HCT116 (cell line): Measurements from ENCODE around the gene SLC5A6.

Experiments
- EZH2 ChIP-seq: fragments of 200-600 bp; sonication (generic); IDR thresholded peaks from 2 replicates; pipeline ENCODE4 v1.6.1; 2017; ENCODE audit warnings: antibody characterized with exemption, mixed run types
- EZH2phosphoT487 ChIP-seq: fragments of 200-600 bp; IDR thresholded peaks from 2 replicates; pipeline ENCODE4 v1.6.1; 2018; ENCODE audit warnings: antibody characterized with exemption, borderline replicate concordance
- FOSL1 ChIP-seq: IDR thresholded peaks from 2 replicates; pipeline ENCODE4 v1.6.1; 2012; ENCODE audit warnings: low read depth
- POLR2A ChIP-seq: IDR thresholded peaks from 2 replicates; pipeline ENCODE4 v1.7.0; 2011; ENCODE audit warnings: borderline replicate concordance; ENCODE audit not compliant: insufficient read depth, insufficient read length; ENCODE audit errors: extremely low read depth
- POLR2AphosphoS5 ChIP-seq: IDR thresholded peaks from 2 replicates; pipeline ENCODE4 v1.6.1; 2011; ENCODE audit warnings: mild to moderate bottlenecking, low read depth, low read length, moderate library complexity
- SIN3A ChIP-seq: IDR thresholded peaks from 2 replicates; pipeline ENCODE4 v1.6.1; 2012; ENCODE audit warnings: low read depth
- SP1 ChIP-seq: IDR thresholded peaks from 2 replicates; pipeline ENCODE4 v1.6.1; 2012; ENCODE audit warnings: low read depth
- YY1 ChIP-seq: IDR thresholded peaks from 2 replicates; pipeline ENCODE4 v1.6.1; 2011; ENCODE audit warnings: low read length, low read depth, moderate library complexity, mild to moderate bottlenecking; ENCODE audit not compliant: insufficient replicate concordance; ENCODE audit errors: extremely low read depth
- ZFX ChIP-seq: fragments of 450-650 bp; IDR thresholded peaks from 2 replicates; pipeline ENCODE4 v1.6.1; 2017
- TF ChIP-seq, protein P1 (sequence below), 3 experiments: fragments of 200-600 bp in 1 of 3; sonication (generic) in 1 of 3; IDR thresholded peaks in 2 of 3; conservative IDR thresholded peaks in 1 of 3; 2 replicates each; pipeline ENCODE4 v1.5.1; 2012 to 2017; ENCODE audit warnings: low read depth in 2 of 3, low read length in 2 of 3, antibody characterized with exemption in 1 of 3, borderline replicate concordance in 1 of 3, control low read depth in 1 of 3, mild to moderate bottlenecking in 1 of 3, mixed read lengths in 1 of 3, mixed run types in 1 of 3, moderate library complexity in 1 of 3; ENCODE audit not compliant: insufficient read depth in 1 of 3

DNA sequence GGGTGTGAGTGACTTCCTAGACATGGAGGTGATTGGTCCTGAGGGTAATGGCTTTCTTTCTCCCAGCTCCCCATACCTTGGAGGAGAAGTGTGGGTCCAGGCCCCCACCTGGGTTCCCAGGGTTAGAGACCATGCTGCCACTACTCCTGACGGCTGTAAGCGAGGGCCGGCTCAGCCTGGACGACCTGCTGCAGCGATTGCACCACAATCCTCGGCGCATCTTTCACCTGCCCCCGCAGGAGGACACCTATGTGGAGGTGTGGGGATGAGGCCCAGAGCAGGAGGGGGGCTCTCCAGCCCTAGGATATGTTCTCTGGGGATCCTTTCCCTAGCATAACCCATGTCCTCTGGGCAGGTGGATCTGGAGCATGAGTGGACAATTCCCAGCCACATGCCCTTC is 26.9 kb upstream of the SLC5A6 start:
- TF ChIP-seq POLR2AphosphoS5 = no peak
- TF ChIP-seq ZFX = no peak
- no peak for TF ChIP-seq YY1
- TF ChIP-seq, protein P1, sequence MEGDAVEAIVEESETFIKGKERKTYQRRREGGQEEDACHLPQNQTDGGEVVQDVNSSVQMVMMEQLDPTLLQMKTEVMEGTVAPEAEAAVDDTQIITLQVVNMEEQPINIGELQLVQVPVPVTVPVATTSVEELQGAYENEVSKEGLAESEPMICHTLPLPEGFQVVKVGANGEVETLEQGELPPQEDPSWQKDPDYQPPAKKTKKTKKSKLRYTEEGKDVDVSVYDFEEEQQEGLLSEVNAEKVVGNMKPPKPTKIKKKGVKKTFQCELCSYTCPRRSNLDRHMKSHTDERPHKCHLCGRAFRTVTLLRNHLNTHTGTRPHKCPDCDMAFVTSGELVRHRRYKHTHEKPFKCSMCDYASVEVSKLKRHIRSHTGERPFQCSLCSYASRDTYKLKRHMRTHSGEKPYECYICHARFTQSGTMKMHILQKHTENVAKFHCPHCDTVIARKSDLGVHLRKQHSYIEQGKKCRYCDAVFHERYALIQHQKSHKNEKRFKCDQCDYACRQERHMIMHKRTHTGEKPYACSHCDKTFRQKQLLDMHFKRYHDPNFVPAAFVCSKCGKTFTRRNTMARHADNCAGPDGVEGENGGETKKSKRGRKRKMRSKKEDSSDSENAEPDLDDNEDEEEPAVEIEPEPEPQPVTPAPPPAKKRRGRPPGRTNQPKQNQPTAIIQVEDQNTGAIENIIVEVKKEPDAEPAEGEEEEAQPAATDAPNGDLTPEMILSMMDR (IDR thresholded peaks at IDR 0.05 in 2 of 3, conservative IDR thresholded peaks at IDR 0.05 in 1 of 3; ENCODE audit: borderline replicate concordance in 1 of 3, insufficient read depth in 1 of 3, low read depth in 2 of 3, low read length in 2 of 3) = no peak
- TF ChIP-seq POLR2A = no peak
- TF ChIP-seq EZH2phosphoT487 = no peak
- no peak for TF ChIP-seq SP1
- no peak for TF ChIP-seq SIN3A
- no peak for TF ChIP-seq EZH2
- no peak for TF ChIP-seq FOSL1
